Activated naive CD8-positive, alpha-beta T cell treated with anti-CD3 and anti-CD28 coated beads, Interleukin-2, amount 50 U/mL, for 24 hours (primary cell): ENCODE results near the gene DHCR7.

Experiments used
- ATAC-seq: fragments of 150-1000 bp; cut with Tn5 transposase; one replicate; pipeline ENCODE4 v1.10.0; 2021
- DNase-seq: peaks from one replicate; pipeline ENCODE4 v3.0.0; 2021
- H3K27ac Mint-ChIP-seq: one replicate; pipeline ENCODE4 v1.8.0; 2021; ENCODE audit warnings: mild to moderate bottlenecking, mixed read lengths
- H3K27me3 Mint-ChIP-seq: one replicate; pipeline ENCODE4 v1.8.0; 2021; ENCODE audit warnings: mixed read lengths
- H3K36me3 Mint-ChIP-seq: one replicate; pipeline ENCODE4 v1.8.0; 2021; ENCODE audit warnings: low read depth, mixed read lengths
- H3K4me1 Mint-ChIP-seq: one replicate; pipeline ENCODE4 v1.8.0; 2021; ENCODE audit warnings: mixed read lengths
- H3K4me3 Mint-ChIP-seq: one replicate; pipeline ENCODE4 v1.8.0; 2021; ENCODE audit warnings: mild to moderate bottlenecking, moderate library complexity, mixed read lengths
- H3K9me3 Mint-ChIP-seq: one replicate; pipeline ENCODE4 v1.8.0; 2021; ENCODE audit warnings: mixed read lengths

DHCR7 gene

DNA sequence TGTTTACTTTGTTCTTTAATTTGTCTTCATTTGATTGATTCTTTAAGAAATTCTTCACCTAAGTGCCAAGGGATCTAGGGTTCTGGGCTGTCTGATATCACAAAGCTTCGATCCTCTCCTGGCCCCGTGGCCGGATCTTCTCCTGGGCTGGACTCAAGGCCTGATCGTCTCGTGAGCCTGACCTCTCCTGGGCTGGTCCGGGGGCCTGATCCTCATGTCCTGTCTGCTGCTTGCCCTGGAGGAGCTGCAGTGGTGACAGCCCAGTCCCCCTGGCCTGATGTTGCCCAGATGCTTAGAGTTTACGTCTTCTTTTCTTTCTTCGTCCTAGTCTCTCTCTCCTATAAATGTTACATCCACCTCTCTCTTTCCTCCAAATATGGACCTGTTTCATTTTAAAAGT is 8.1 kb upstream of the DHCR7 start:
- Mint-ChIP-seq H3K36me3 (peaks cover 38% of the 10 kb centered on the region), H3K27ac (no peak overlapping the region), H3K9me3 (no peaks in the 10 kb centered on the region), H3K27me3 (no peaks in the 10 kb centered on the region), H3K4me3 (no peak overlapping the region), H3K4me1 (peaks cover 34% of the 10 kb centered on the region)
- DNase-seq (no peak), ATAC-seq (no peak)

- DNase-seq = no peak
- peak overlapping the region; percentile 35 for H3K27ac Mint-ChIP-seq
- H3K9me3 Mint-ChIP-seq = no peaks in the 10 kb centered on the region
- peaks cover 27% of the 10 kb centered on the region for H3K36me3 Mint-ChIP-seq
- H3K27me3 Mint-ChIP-seq = no peaks in the 10 kb centered on the region
- ATAC-seq = no peak
- H3K4me1 Mint-ChIP-seq = peaks cover 50% of the 10 kb centered on the region
- H3K4me3 Mint-ChIP-seq = peak overlapping the region; percentile 91
Observed at GRCh38 chr11:71454470-71455113, 6.4 kb upstream of the DHCR7 start.

- ATAC-seq (no peak), DNase-seq (no peak)
- Mint-ChIP-seq H3K9me3 (no peaks in the 10 kb centered on the region), H3K4me1 (peaks cover 54% of the 10 kb centered on the region), H3K27me3 (no peaks in the 10 kb centered on the region), H3K36me3 (peaks cover 26% of the 10 kb centered on the region), H3K4me3 (peak overlapping the region; percentile 91), H3K27ac (no peak overlapping the region)
Observed at GRCh38 chr11:71453918-71454304, 5.7 kb upstream of the DHCR7 start.

- H3K9me3 Mint-ChIP-seq = no peaks in the 10 kb centered on the region
- ATAC-seq (peak; percentile 67), DNase-seq (peak; percentile 97)
- H3K27ac Mint-ChIP-seq = peak within 1 kb of the TSS; percentile 84
- H3K4me1 Mint-ChIP-seq = peaks cover 54% of the 10 kb centered on the region
- H3K36me3 Mint-ChIP-seq = peaks cover 26% of the 10 kb centered on the region
- H3K4me3 Mint-ChIP-seq = peak within 1 kb of the TSS; percentile 91
- H3K27me3 Mint-ChIP-seq = no peaks in the 10 kb centered on the region
Observed at GRCh38 chr11:71453037-71453917, 5.1 kb upstream of the DHCR7 start, which contains the start of gene NADSYN1. Gene NADSYN1, plus strand, starts transcription at chr11:71453203. Its CDS starts 94 bp downstream, at chr11:71453297.

DNA sequence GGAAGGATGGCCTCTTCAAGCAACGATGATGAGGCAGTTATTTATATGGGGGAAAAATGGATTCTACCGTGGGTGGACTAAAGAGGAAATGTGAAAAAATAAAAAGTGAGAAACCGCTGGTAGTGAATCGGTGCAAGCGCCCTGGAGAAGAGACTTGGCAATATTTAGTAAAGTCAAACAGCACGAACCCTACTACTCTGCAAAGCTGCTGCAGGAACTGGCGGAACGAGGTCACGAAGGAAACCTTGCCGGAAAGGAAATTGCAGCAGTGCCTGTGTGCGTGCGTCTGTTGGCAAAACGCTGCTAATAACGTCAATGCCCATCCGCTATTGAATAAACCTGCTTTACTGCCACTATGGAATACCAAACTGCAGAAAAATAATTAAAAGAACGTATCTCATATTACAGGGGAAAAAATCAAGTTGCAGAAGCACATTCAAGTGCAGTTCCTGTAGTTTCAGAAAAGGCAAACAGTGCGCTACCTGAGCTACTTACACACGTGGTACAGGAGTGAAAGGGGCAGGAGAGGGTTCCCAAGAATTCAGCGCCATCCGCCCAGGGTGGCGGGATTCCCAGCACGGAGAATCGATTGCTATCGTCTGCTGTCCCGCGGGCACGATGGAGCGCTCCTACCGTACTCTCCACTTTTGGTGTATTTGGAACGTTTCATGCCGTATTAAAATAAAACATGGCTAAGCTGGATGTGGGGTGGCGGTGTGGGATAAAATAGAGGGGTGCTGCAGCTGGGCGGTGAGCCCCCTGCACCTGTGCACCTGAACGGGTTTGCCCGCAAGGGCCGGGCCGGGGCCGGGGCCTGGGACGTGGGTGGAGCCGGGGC is 4.2 kb upstream of the DHCR7 start:
- Mint-ChIP-seq H3K27me3 (no peaks in the 10 kb centered on the region), H3K4me3 (peak overlapping the region; percentile 91), H3K27ac (peak overlapping the region; percentile 84), H3K36me3 (peaks cover 24% of the 10 kb centered on the region), H3K9me3 (no peaks in the 10 kb centered on the region), H3K4me1 (peaks cover 59% of the 10 kb centered on the region)
- no peak for ATAC-seq
- DNase-seq = peak; percentile 56

DNA sequence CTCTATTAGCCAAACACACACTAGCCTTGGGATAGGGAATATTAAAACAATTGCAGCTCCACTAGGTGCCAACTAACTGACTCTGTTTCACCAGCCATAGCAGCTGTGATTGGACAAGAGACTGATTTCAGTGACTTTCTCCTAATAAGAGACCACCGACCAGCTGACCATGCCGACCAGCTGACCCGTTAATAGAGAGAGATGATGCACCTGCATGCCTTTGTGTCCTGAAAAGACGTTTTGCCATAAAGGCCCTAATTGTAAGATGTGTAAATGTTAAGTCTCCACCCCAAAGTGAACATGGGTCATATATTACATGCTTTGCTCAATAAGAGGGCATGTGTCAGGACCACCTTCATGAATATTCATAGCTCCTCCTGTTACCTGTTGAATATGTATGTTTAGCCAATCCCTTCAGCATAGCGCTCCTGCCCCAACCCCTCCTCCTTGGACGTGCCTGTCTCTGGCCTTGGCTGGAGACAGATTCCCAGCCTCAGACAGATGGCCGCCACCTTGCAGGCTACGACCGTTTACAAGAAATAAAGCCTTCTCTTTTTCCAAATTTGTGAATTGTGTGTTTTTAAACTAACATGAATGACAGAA is 3.5 kb upstream of the DHCR7 start:
- peak overlapping the region; percentile 91 for H3K4me3 Mint-ChIP-seq
- peaks cover 66% of the 10 kb centered on the region for H3K4me1 Mint-ChIP-seq
- ATAC-seq (no peak), DNase-seq (peak; percentile 16)
- peak overlapping the region; percentile 84 for H3K27ac Mint-ChIP-seq
- peaks cover 30% of the 10 kb centered on the region for H3K36me3 Mint-ChIP-seq
- H3K9me3 Mint-ChIP-seq = no peaks in the 10 kb centered on the region
- no peaks in the 10 kb centered on the region for H3K27me3 Mint-ChIP-seq

GRCh38 chr11:71450939-71451338 is 2.7 kb upstream of the DHCR7 start:
- ATAC-seq (no peak), DNase-seq (no peak)
- Mint-ChIP-seq H3K27me3 (no peaks in the 10 kb centered on the region), H3K27ac (no peak overlapping the region), H3K9me3 (peaks cover 5% of the 10 kb centered on the region), H3K4me3 (peak overlapping the region; percentile 28), H3K4me1 (peaks cover 69% of the 10 kb centered on the region), H3K36me3 (peaks cover 31% of the 10 kb centered on the region)

DNA sequence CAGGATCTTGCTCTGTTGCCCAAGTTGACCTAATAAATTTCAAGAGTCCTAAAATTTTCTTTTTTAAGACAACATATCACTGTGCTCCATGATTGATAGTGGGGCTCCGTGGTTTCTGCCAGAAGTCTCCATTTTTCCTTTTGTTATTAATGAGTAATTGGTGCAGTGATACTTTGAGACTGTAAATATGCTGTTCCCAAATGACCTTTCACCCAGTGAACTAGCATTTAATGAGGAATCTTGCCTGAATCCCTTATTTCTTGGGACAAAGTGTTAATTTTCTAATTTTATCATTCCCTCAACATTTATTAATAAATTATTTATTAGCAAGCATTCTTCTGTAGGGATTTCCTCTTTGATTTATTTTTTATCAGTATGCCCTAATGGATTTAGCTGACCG is 2.3 kb upstream of the DHCR7 start:
- no peak for DNase-seq
- Mint-ChIP-seq H3K27ac (no peak overlapping the region), H3K9me3 (peaks cover 8% of the 10 kb centered on the region), H3K27me3 (no peaks in the 10 kb centered on the region), H3K36me3 (peaks cover 31% of the 10 kb centered on the region), H3K4me1 (peaks cover 72% of the 10 kb centered on the region), H3K4me3 (peak overlapping the region; percentile 96)
- ATAC-seq = no peak

DNA sequence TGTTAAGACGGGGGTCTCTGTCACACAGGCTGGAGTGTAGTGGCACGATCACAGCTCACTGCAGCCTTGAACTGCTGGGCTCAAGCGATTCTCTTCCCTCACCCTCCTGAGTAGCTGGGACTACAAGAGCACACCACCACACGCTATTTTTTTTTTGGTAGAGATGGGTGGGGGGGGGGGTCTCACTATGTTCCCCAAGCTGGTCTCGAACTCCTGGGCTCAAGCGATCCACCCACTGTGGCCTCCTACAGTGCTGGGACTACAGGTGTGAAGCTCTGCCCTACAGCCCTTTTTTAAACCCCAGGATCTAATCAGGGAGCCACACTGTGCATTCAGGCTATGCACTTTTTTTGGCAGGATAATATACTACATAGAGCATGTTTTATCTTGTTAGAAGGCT is 1.4 kb upstream of the DHCR7 start:
- peak overlapping the region; percentile 96 for H3K4me3 Mint-ChIP-seq
- DNase-seq (no peak), ATAC-seq (no peak)
- H3K9me3 Mint-ChIP-seq = peaks cover 8% of the 10 kb centered on the region
- peaks cover 31% of the 10 kb centered on the region for H3K36me3 Mint-ChIP-seq
- H3K27ac Mint-ChIP-seq = peak overlapping the region; percentile 86
- peaks cover 65% of the 10 kb centered on the region for H3K4me1 Mint-ChIP-seq
- no peaks in the 10 kb centered on the region for H3K27me3 Mint-ChIP-seq

DNA sequence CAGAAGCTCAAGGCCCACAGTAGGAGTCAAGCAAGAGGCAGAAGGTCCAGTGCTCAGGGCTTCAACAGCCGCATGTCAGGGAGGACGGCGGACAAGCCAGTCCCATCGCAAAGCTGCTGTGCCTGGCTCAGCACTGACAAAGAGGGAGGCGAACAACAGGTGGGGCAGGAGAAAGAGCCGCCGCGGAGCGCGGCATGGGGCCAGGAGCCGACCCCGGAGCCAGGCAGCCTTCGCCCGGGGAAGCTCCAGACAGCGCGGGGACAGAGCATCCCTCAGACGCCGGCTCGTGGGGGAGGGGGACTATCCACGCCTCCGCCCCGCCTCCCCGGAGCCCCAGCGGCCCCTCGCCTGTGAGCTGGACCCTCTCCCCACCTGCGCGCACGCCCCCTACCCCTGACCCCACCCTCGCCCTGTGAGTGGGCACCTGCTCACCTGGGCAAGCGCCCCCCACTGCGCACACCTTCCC is 369 bp downstream of the DHCR7 start:
- H3K4me1 Mint-ChIP-seq = peaks cover 53% of the 10 kb centered on the region
- peaks cover 39% of the 10 kb centered on the region for H3K36me3 Mint-ChIP-seq
- H3K27me3 Mint-ChIP-seq = no peaks in the 10 kb centered on the region
- peaks cover 8% of the 10 kb centered on the region for H3K9me3 Mint-ChIP-seq
- DNase-seq = peak; percentile 41
- ATAC-seq = peak; percentile 14
- peak overlapping the region; percentile 53 for H3K27ac Mint-ChIP-seq
- H3K4me3 Mint-ChIP-seq = peak overlapping the region; percentile 96

DNA sequence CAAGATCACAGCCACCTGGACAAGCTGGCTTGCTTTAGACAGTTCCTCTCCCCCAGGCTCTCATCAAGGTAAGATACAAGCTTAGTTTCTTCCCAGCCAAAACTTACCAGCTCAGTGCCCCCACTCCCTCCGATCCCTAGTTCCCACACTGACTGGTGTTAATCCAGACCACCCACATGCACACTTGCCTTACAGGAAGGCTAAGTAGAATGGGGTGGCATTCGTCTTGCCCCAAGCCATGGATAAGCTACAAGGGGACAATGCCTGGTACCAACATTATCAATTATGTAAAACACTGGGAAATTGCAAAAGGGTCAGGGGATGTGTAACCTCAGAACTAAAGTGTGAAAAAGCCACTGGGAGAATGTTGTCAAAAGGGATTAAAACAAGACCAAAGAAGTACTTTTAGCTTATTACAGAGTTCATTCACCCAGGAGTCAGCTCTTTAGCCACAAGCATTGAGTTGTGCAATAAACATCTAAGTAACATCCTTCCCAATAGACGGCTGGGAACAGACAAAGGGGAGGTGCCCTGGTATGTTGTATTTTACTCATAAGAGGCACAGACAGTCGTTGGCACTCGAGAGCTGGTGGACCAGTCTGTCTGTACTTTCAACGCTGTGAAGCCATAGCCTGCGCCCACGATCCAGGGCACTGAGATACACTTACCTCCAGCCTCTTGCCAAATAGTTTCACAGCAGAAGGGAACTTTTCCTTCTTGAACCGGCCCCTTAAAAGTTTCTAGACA is 1.1 kb downstream of the DHCR7 start:
- H3K27me3 Mint-ChIP-seq = no peaks in the 10 kb centered on the region
- ATAC-seq (no peak), DNase-seq (no peak)
- H3K36me3 Mint-ChIP-seq = peaks cover 44% of the 10 kb centered on the region
- peaks cover 48% of the 10 kb centered on the region for H3K4me1 Mint-ChIP-seq
- peak overlapping the region; percentile 96 for H3K4me3 Mint-ChIP-seq
- peaks cover 8% of the 10 kb centered on the region for H3K9me3 Mint-ChIP-seq
- H3K27ac Mint-ChIP-seq = peak overlapping the region; percentile 53

DNA sequence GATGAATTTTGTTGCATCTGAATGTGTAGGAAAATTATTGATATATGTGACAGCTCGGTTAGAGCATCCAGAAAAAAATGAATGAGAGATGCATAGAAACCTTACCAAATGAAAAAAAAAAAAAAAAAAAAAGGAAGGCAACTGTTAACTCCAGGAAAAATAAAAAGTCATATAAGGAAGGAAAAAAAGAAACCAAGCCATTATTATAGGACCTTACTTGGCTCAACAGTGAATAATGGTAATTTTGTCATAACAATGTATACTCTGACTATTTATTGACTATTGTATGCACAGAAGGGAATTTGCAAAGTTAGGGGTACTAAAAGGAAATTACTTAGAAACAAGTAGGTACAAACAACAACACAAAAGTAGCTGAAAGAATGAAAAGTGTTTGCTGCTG is 2.0 kb downstream of the DHCR7 start:
- ATAC-seq (no peak), DNase-seq (no peak)
- Mint-ChIP-seq H3K36me3 (peaks cover 46% of the 10 kb centered on the region), H3K27ac (no peak overlapping the region), H3K4me3 (no peak overlapping the region), H3K9me3 (peaks cover 8% of the 10 kb centered on the region), H3K27me3 (no peaks in the 10 kb centered on the region), H3K4me1 (peaks cover 39% of the 10 kb centered on the region)

GRCh38 chr11:71444811-71445210 is 3.4 kb downstream of the DHCR7 start:
- Mint-ChIP-seq H3K4me1 (peaks cover 26% of the 10 kb centered on the region), H3K27ac (no peak overlapping the region), H3K9me3 (peaks cover 8% of the 10 kb centered on the region), H3K27me3 (no peaks in the 10 kb centered on the region), H3K36me3 (peaks cover 51% of the 10 kb centered on the region), H3K4me3 (no peak overlapping the region)
- no peak for DNase-seq
- ATAC-seq = no peak
